AG04450 (cell line): Measurements from ENCODE around the gene SYTL3. TPM values are rescaled to one million over a fixed set of nuclear protein-coding genes. Genes with fewer than 3 reads are reported as not detected.

Experiments used
- CTCF ChIA-PET: fragments of 300-600, 350-600 bp; formaldehyde crosslinking; extraction: SDS; loops from one replicate; lab custom pipeline; 2022; ENCODE audit warnings: antibody characterized with exemption, inconsistent platforms; lab: Charles Lee
- POLR2A ChIA-PET: fragments of 350-600 bp; formaldehyde crosslinking; extraction: SDS; loops from one replicate; lab custom pipeline; 2021; ENCODE audit warnings: antibody characterized with exemption, inconsistent platforms; lab: Yijun Ruan, JAX
- DNase-seq: peaks from one replicate; pipeline ENCODE4 v3.0.0-alpha.2; 2011; ENCODE audit warnings: low read depth, low spot score
- H3K27ac ChIP-seq: one replicate; pipeline ENCODE4 v1.5.1; 2012; ENCODE audit warnings: low read depth, low read length, control low read depth
- H3K27me3 ChIP-seq: one replicate; pipeline ENCODE4 v1.6.0; 2012; ENCODE audit warnings: low read length; ENCODE audit not compliant: control insufficient read depth, insufficient read depth
- H3K4me3 ChIP-seq: 2 replicates; pipeline ENCODE4 v1.5.1; 2011; ENCODE audit warnings: mild to moderate bottlenecking, low read depth, low read length, control low read depth
- H3K9me3 ChIP-seq: 2 replicates; pipeline ENCODE4 v1.5.1; 2012; ENCODE audit warnings: low read length; ENCODE audit not compliant: control insufficient read depth, insufficient read depth
- polyA plus RNA-seq: library from polyadenylated mRNA; depleted of rRNA; stranded (reverse); fragments of >200 nt; gene quantifications from 2 replicates; pipeline ENCODE4 v1.2.3, GENCODE V29; 2011
- TF ChIP-seq, protein P1 (sequence below): IDR thresholded peaks from 2 replicates; pipeline ENCODE4 v1.5.1; 2011; ENCODE audit warnings: low read depth, low read length, control low read depth, inconsistent platforms

SYTL3 gene
- polyA plus RNA-seq, 1 experiment: 1.6 TPM

DNA sequence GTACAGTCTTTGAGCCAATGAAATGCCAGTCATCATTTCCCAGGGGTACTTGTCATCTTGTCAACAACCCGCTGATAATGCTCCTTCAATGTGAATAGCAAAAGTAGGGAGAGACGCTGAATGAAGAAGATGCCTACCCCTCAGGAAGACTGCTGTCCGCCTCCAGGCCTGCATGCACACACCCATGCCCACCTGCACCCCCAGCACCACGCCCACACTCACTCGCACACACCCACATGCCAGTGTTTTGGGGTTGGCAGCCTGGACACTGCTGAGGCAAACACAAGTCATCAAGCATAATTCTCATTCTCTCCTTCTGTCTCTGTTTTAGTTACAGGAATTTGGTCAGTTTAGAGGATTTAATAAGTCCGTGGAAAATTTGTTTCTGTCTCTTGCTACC lies 63.6 kb downstream of the SYTL3 start:
- no peak overlapping the region for H3K27ac ChIP-seq
- no peak for DNase-seq
- H3K27me3 ChIP-seq: no peaks in the 10 kb centered on the region
- no peaks in the 10 kb centered on the region for H3K9me3 ChIP-seq
- H3K4me3 ChIP-seq: no peak overlapping the region
- ChIA-PET CTCF (no interaction called here), POLR2A (no interaction called here)
- TF ChIP-seq, protein P1, sequence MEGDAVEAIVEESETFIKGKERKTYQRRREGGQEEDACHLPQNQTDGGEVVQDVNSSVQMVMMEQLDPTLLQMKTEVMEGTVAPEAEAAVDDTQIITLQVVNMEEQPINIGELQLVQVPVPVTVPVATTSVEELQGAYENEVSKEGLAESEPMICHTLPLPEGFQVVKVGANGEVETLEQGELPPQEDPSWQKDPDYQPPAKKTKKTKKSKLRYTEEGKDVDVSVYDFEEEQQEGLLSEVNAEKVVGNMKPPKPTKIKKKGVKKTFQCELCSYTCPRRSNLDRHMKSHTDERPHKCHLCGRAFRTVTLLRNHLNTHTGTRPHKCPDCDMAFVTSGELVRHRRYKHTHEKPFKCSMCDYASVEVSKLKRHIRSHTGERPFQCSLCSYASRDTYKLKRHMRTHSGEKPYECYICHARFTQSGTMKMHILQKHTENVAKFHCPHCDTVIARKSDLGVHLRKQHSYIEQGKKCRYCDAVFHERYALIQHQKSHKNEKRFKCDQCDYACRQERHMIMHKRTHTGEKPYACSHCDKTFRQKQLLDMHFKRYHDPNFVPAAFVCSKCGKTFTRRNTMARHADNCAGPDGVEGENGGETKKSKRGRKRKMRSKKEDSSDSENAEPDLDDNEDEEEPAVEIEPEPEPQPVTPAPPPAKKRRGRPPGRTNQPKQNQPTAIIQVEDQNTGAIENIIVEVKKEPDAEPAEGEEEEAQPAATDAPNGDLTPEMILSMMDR: no peak

DNA sequence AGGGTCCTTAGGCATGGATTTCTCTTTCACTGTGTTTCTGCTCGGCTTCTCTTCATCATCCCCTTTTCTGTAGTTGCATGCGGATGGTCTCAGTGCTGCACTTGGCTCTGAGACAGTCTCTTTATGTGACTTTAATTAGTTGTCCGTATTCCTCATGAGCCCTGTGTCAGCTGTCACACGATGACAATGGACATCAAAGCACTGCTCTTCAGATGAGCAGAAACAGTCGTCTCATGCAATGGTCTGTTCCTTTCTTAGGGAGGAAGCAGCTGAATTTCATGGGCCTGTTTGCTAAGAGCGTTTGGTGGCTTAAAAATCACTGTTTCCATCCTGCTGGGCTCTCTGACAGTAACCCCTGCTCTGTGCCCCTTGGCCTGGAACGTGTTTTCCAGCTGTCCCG lies 64.9 kb downstream of the SYTL3 start:
- TF ChIP-seq, protein P1: no peak
- Histone ChIP-seq H3K4me3 (no peak overlapping the region), H3K27me3 (no peaks in the 10 kb centered on the region), H3K27ac (no peak overlapping the region), H3K9me3 (no peaks in the 10 kb centered on the region)
- ChIA-PET POLR2A (no interaction called here), CTCF (no interaction called here)
- DNase-seq: no peak

DNA sequence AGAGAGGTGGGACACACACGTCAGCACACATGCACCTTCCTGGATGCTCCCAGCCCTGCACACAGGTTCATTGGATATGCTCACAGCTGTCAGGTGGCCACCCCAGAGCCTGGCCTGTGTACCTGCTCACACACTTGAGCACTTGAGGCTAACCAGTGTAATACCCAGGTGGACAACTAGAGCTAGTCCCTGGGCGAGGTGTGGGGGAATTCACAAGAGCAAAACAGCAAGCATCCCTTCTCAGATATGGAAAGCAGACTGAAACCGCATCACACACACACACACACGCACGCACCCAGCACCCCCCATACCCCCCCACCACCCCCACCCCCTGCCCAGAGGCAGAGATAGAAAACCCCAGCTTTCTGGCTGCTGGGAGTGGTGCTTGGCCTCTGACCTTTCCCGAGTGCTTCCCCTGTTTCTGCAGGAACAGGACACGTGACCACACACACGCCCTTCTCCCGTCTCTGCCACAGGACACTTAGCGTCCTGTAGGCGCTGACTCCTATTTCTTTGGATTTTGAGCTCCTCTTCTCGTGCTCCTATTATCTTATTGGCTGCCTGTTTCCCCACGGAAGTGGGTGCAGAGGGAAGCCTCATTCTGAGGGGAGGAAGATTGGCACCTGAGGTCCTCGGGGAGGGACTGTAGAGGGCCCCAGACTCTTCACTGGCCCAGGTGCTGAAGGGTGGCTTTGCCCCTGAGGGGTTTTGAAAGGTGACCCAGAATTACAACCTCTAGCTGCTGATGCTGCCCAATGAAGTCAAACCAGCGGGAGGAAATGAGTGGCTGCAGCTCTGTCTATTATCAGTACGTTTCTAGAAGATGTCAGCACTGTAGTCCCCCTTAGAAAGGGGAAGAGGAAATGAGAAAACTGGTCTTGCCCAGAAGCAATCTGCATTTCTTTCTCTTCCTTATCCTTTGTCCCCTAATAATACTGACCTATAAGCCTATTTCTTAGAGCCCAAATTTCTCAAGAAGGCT lies 65.8 kb downstream of the SYTL3 start:
- no peak overlapping the region for H3K4me3 ChIP-seq
- H3K27me3 ChIP-seq: no peaks in the 10 kb centered on the region
- TF ChIP-seq, protein P1: no peak
- DNase-seq: no peak
- ChIA-PET CTCF (interaction anchor here (1.5 kb wide), 1 partner anchor 9 kb away, joined by 6 read pairs; no protein-coding TSS in a partner anchor), POLR2A (interaction anchor here (0.5 kb wide), 1 partner anchor 28 kb away, joined by 8 read pairs; no protein-coding TSS in a partner anchor)
- no peaks in the 10 kb centered on the region for H3K9me3 ChIP-seq
- no peak overlapping the region for H3K27ac ChIP-seq

DNA sequence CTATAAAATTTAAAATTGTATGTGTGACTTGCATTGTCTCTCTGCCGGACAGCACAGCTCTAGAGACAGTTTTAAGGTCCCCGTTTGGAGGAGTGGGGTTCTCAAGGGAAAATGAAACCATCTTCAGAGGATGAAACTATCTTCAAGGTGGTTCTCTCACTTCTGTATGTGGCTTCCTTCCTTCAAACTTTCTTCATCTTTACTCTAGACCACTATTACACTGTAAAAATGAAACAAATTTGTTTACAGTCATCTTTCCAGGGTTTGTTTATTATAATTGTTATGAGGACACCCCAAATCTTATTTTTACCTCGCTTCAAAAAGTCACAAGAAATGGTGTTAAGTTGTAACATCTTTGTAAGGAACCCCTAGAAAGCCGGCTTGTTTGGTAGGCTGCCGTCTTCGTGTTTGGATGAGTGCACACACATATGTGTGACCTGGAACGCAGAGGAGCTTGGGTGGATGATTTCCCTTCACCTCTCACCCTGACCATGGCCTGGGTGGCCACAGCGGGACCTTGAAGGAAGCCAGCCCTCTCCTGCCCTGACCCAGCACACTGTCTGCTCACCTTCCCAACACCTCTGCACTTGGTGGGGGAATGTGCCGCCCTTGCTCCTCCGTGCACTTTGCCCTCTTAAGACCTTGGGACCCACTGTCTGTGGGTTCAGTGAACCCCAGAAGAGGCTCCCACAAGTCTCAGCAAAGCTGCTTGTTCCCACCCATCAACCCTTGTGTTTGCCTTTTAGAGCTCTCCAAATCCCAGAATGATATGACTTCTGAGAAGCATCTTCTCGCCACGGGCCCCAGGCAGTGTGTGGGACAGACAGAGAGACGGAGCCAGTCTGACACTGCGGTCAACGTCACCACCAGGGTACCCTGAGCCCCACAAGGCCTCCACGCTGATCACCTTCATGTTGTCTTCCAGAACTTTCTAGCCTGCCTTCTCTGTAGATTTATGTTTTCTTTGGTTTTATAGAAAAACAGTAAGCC lies 67.8 kb downstream of the SYTL3 start:
- H3K27me3 ChIP-seq: no peaks in the 10 kb centered on the region
- H3K9me3 ChIP-seq: no peaks in the 10 kb centered on the region
- ChIA-PET POLR2A (interaction anchor here (1.1 kb wide), 1 partner anchor 8 kb away, joined by 6 read pairs; no protein-coding TSS in a partner anchor), CTCF (interaction anchor here (0.8 to 2.1 kb wide), 9 partner anchors 8 to 262 kb away, joined by 3 to 17 read pairs (median 4); no protein-coding TSS in a partner anchor)
- no peak for DNase-seq
- no peak overlapping the region for H3K4me3 ChIP-seq
- no peak overlapping the region for H3K27ac ChIP-seq
- TF ChIP-seq, protein P1: no peak
